Measurements from ENCODE around the gene ZFP42.

DNA sequence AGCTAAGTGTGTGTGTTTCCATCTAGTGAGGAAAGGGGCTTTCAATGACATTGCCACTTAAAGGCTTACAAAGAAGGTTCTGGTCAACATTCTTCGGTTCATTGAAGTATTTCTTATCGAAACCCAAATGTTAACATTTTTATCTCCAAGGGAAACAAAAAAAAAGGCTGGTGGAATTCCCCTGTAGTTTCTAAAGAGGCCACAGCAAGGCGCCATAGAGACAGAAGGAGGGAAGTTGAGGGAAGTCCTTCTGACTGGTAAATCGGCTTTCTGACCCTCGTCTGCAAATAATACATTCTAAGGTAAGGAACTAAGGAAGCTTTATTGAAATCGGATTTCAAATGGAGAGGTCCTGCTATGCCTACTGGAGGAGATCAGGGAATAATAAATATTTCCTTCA, 1.7 kb upstream of the ZFP42 start:
- TF ChIP-seq POLR2AphosphoS5 (IDR thresholded peaks at IDR 0.05; ENCODE audit: low read depth) (no peak), GABPA (IDR thresholded peaks at IDR 0.05; ENCODE audit: low read depth) (no peak), SPI1 (IDR thresholded peaks at IDR 0.05; ENCODE audit: borderline replicate concordance, low read depth) (no peak)
- TF ChIP-seq, protein P1, sequence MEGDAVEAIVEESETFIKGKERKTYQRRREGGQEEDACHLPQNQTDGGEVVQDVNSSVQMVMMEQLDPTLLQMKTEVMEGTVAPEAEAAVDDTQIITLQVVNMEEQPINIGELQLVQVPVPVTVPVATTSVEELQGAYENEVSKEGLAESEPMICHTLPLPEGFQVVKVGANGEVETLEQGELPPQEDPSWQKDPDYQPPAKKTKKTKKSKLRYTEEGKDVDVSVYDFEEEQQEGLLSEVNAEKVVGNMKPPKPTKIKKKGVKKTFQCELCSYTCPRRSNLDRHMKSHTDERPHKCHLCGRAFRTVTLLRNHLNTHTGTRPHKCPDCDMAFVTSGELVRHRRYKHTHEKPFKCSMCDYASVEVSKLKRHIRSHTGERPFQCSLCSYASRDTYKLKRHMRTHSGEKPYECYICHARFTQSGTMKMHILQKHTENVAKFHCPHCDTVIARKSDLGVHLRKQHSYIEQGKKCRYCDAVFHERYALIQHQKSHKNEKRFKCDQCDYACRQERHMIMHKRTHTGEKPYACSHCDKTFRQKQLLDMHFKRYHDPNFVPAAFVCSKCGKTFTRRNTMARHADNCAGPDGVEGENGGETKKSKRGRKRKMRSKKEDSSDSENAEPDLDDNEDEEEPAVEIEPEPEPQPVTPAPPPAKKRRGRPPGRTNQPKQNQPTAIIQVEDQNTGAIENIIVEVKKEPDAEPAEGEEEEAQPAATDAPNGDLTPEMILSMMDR (IDR thresholded peaks at IDR 0.05; ENCODE audit: insufficient read depth, low read length), result no peak
- TF ChIP-seq, protein P2, sequence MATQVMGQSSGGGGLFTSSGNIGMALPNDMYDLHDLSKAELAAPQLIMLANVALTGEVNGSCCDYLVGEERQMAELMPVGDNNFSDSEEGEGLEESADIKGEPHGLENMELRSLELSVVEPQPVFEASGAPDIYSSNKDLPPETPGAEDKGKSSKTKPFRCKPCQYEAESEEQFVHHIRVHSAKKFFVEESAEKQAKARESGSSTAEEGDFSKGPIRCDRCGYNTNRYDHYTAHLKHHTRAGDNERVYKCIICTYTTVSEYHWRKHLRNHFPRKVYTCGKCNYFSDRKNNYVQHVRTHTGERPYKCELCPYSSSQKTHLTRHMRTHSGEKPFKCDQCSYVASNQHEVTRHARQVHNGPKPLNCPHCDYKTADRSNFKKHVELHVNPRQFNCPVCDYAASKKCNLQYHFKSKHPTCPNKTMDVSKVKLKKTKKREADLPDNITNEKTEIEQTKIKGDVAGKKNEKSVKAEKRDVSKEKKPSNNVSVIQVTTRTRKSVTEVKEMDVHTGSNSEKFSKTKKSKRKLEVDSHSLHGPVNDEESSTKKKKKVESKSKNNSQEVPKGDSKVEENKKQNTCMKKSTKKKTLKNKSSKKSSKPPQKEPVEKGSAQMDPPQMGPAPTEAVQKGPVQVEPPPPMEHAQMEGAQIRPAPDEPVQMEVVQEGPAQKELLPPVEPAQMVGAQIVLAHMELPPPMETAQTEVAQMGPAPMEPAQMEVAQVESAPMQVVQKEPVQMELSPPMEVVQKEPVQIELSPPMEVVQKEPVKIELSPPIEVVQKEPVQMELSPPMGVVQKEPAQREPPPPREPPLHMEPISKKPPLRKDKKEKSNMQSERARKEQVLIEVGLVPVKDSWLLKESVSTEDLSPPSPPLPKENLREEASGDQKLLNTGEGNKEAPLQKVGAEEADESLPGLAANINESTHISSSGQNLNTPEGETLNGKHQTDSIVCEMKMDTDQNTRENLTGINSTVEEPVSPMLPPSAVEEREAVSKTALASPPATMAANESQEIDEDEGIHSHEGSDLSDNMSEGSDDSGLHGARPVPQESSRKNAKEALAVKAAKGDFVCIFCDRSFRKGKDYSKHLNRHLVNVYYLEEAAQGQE (IDR thresholded peaks at IDR 0.05; ENCODE audit: insufficient replicate concordance, low read depth), result no peak
